OCI-LY1 (cell line): ENCODE results near the gene WNK1.
"Not testable (repeated sequence)": the region's sequence is repeated elsewhere in the genome, so short reads cannot be mapped to it uniquely, and the experiment has no call there.

Source experiments
- CTCF ChIP-seq: fragments of 200-600 bp; sonication (generic), shearing (Covaris generic); IDR thresholded peaks from 2 replicates; pipeline ENCODE4 v1.5.1; 2017; ENCODE audit warnings: mild to moderate bottlenecking, antibody characterized with exemption, low read length, moderate library complexity, mixed read lengths
- EZH2 ChIP-seq: fragments of 200-600 bp; sonication (generic), shearing (Covaris generic); IDR thresholded peaks from 2 replicates; pipeline ENCODE4 v1.8.0; 2017; ENCODE audit warnings: borderline replicate concordance, mixed run types, mild to moderate bottlenecking, antibody characterized with exemption, low read length, moderate library complexity, mixed read lengths

GRCh38 chr12:935891-936290, 183.5 kb downstream of the WNK1 start:
- TF ChIP-seq CTCF, EZH2: not testable (repeated sequence)
